GM12878 (cell line): Measurements from ENCODE around the gene FOXK2.

Experiments used
- ATF3 ChIP-seq: IDR thresholded peaks from 2 replicates; pipeline ENCODE4 v1.6.1; 2011; ENCODE audit warnings: low read depth, mild to moderate bottlenecking, low read length, moderate library complexity, borderline replicate concordance; ENCODE audit errors: extremely low read depth
- BRCA1 ChIP-seq: IDR thresholded peaks from 2 replicates; pipeline ENCODE4 v1.6.1; 2011; ENCODE audit warnings: low read depth, low read length, improper control_type of control experiment
- CBFB ChIP-seq: IDR thresholded peaks from 2 replicates; pipeline ENCODE4 v1.6.1; 2016; ENCODE audit warnings: antibody characterized with exemption, low read depth
- HDAC2 ChIP-seq: fragments of 200-600 bp; sonication (generic); IDR thresholded peaks from 2 replicates; pipeline ENCODE4 v1.6.1; 2017
- POLR2A ChIP-seq: IDR thresholded peaks from 2 replicates; pipeline ENCODE4 v1.6.1; 2011; ENCODE audit warnings: low read depth, mild to moderate bottlenecking, low read length
- POLR2AphosphoS5 ChIP-seq: IDR thresholded peaks from 2 replicates; pipeline ENCODE4 v1.6.1; 2011; ENCODE audit warnings: mild to moderate bottlenecking, low read length, inconsistent platforms
- SRF ChIP-seq, 2 experiments: IDR thresholded peaks; 2 replicates each; pipeline ENCODE4 v1.6.1; 2011; ENCODE audit warnings: low read depth in 2 of 2, low read length in 2 of 2, mild to moderate bottlenecking in 1 of 2, moderate library complexity in 1 of 2
- TAF1 ChIP-seq: IDR thresholded peaks from 2 replicates; pipeline ENCODE4 v1.6.1; 2011; ENCODE audit warnings: mild to moderate bottlenecking, low read depth, low read length, borderline replicate concordance
- TCF7 ChIP-seq: IDR thresholded peaks from 2 replicates; pipeline ENCODE4 v1.6.1; 2014; ENCODE audit warnings: antibody characterized with exemption, borderline replicate concordance
- TF ChIP-seq, protein P1 (sequence below), 3 experiments: IDR thresholded peaks in 2 of 3; conservative IDR thresholded peaks in 1 of 3; 2 replicates each; pipeline ENCODE4 v1.5.1; 2011; ENCODE audit warnings: low read depth in 3 of 3, low read length in 3 of 3, mild to moderate bottlenecking in 3 of 3, control low read depth in 2 of 3, moderate library complexity in 2 of 3, inconsistent platforms in 1 of 3, mixed read lengths in 1 of 3; ENCODE audit not compliant: control insufficient read depth in 2 of 3, insufficient read depth in 1 of 3; ENCODE audit errors: extremely low read depth in 1 of 3

DNA sequence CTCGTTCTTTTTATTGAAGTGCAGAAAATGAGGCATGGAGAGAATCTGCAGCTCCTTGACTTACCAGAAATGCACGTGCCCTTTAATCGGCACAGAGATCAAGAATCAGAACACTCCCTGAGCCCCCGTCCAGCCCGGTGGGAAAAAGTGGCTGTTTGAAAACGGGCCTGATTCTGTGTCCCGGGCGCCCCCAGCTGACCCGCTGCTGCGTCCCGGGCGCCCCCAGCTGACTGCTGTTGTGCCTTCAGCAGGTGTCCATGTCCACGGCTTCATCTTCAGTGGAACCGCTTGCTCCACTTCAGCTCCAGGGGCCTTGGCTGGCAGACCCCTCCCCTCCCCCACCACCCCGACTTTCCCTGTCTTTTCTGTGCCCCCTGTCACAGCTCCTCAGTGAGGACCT, 47.8 kb downstream of the FOXK2 start:
- TF ChIP-seq HDAC2 (no peak), POLR2AphosphoS5 (no peak), TCF7 (no peak), POLR2A (no peak), SRF (IDR thresholded peaks at IDR 0.05; ENCODE audit: low read depth in 2 of 2, low read length in 2 of 2) (no peak), TAF1 (no peak), CBFB (no peak), BRCA1 (no peak), ATF3 (no peak)
- TF ChIP-seq, protein P1, sequence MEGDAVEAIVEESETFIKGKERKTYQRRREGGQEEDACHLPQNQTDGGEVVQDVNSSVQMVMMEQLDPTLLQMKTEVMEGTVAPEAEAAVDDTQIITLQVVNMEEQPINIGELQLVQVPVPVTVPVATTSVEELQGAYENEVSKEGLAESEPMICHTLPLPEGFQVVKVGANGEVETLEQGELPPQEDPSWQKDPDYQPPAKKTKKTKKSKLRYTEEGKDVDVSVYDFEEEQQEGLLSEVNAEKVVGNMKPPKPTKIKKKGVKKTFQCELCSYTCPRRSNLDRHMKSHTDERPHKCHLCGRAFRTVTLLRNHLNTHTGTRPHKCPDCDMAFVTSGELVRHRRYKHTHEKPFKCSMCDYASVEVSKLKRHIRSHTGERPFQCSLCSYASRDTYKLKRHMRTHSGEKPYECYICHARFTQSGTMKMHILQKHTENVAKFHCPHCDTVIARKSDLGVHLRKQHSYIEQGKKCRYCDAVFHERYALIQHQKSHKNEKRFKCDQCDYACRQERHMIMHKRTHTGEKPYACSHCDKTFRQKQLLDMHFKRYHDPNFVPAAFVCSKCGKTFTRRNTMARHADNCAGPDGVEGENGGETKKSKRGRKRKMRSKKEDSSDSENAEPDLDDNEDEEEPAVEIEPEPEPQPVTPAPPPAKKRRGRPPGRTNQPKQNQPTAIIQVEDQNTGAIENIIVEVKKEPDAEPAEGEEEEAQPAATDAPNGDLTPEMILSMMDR (IDR thresholded peaks at IDR 0.05 in 2 of 3, conservative IDR thresholded peaks at IDR 0.05 in 1 of 3; ENCODE audit: control insufficient read depth in 2 of 3, extremely low read depth in 1 of 3, insufficient read depth in 1 of 3, low read depth in 3 of 3, low read length in 3 of 3) = no peak
